Ureter (tissue), 1 donor: Measurements from ENCODE around the gene LRP6. TPM values are rescaled to one million over a fixed set of nuclear protein-coding genes. Genes with fewer than 3 reads are reported as not detected.

ENCODE experiments used
- DNase-seq: peaks from one replicate; pipeline ENCODE4 v3.0.0-alpha.2; 2020; ENCODE audit warnings: low spot score
- total RNA-seq: library from RNA; stranded (reverse); gene quantifications from one replicate; pipeline ENCODE4 v1.2.4, GENCODE V29; 2023
- donor health status: DM: yes; HTN: yes; CAD: no.

The LRP6 gene
- total RNA-seq, 1 donor from 2014 or later = 36.5 TPM

- peak; percentile 58 for DNase-seq
Observed at GRCh38 chr12:12072064-12072760, 194.6 kb downstream of the LRP6 start.

- DNase-seq = no peak
Observed at GRCh38 chr12:12070674-12071656, 195.9 kb downstream of the LRP6 start, which contains the start of gene BCL2L14. TSS of gene BCL2L14 (plus strand) at chr12:12070939. CDS start at chr12:12079306, 8,367 bp downstream.

- no peak for DNase-seq
Observed at GRCh38 chr12:12069821-12070548, 196.9 kb downstream of the LRP6 start.

GRCh38 chr12:12068751-12069150 lies 198.1 kb downstream of the LRP6 start:
- no peak for DNase-seq

Other genes with a start within 250 kb of the LRP6 start
- 17.4 TPM for gene BCL2L14, start 196.1 kb downstream of the LRP6 start, total RNA-seq
- gene MANSC1, start 83.2 kb upstream of the LRP6 start, total RNA-seq = 38.9 TPM
- 21.6 TPM for gene BORCS5, start 90.0 kb upstream of the LRP6 start, total RNA-seq